Stimulated activated CD4-positive, alpha-beta T cell treated with anti-CD3 and anti-CD28 coated beads, Interleukin-4, amount 100 ng/mL, for 48 hours (primary cell): ENCODE results near the gene TMC7.
A peak's percentile ranks its signal among the peaks of the same experiment; 100 is the strongest.

ENCODE experiments used
- DNase-seq, 2 donors: peaks; one replicate each; pipeline ENCODE4 v3.0.0-alpha.2; 2020; ENCODE audit warnings: low read depth in 2 of 2

Gene TMC7

DNA sequence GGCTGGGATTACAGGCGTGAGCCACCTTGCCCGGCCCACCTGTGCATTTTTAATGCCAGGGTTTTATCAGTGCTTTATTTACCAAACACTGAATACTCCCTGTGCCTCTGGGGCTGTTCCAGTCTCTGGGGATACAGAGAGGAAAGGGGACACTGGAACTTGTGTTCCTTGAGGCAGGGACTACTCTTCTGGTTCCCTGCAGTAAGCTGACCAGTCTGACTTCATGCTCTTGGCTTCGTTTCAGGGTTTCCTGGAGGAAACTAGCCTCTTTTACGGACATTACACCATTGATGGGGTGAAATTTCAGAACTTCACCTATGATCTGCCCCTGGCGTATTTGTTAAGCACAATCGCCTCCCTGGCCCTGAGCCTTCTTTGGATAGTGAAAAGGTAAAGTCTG lies 46.2 kb downstream of the TMC7 start:
- DNase-seq: no peak

- DNase-seq: no peak
Measured at GRCh38 chr16:19031738-19032137, 48.0 kb downstream of the TMC7 start.

GRCh38 chr16:19033761-19034160 lies 50.0 kb downstream of the TMC7 start:
- no peak for DNase-seq

DNA sequence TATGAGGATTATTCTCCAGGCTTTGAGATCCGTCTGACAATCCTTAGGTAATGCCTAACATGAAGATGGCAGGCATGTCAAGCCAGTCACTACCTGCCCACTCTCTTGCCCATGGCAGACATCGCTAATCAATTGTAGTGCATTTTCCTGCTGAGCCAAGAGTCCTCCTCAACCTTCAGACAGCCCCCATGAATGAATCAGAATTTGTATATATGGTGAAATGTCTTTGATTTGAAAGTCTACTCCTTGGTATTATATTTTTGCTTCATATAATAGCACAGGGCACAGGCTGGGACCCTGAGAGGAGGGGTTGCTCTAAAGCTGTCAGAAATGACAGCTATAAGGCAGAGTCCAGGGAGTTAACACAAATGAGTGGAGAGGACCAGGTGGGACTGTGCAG lies 56.7 kb downstream of the TMC7 start:
- DNase-seq: no peak

- DNase-seq: no peak
Measured at GRCh38 chr16:19044769-19045168, 61.0 kb downstream of the TMC7 start.

DNA sequence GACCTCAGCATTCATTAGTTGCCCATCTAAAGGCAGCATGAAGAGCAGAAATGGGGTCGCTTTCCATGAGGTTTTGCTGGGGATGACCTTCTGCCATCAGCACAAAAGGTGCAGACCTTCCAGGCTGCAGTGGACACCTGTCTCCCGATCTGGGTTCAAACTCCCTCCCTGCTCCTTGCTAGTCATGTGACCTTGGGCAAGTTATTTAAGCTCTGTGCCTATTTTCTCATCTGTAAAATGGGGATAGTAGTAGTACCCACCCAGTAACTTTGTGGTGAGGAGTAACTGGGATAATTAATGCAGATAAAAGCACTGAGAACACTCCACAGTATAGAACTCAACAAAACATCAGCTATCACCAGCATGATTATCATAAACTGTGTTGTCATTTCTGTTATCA lies 62.3 kb downstream of the TMC7 start:
- no peak for DNase-seq

GRCh38 chr16:19062706-19063105 lies 79.0 kb downstream of the TMC7 start:
- no peak for DNase-seq

GRCh38 chr16:19066988-19067348 lies 83.2 kb downstream of the TMC7 start:
- no peak for DNase-seq

DNA sequence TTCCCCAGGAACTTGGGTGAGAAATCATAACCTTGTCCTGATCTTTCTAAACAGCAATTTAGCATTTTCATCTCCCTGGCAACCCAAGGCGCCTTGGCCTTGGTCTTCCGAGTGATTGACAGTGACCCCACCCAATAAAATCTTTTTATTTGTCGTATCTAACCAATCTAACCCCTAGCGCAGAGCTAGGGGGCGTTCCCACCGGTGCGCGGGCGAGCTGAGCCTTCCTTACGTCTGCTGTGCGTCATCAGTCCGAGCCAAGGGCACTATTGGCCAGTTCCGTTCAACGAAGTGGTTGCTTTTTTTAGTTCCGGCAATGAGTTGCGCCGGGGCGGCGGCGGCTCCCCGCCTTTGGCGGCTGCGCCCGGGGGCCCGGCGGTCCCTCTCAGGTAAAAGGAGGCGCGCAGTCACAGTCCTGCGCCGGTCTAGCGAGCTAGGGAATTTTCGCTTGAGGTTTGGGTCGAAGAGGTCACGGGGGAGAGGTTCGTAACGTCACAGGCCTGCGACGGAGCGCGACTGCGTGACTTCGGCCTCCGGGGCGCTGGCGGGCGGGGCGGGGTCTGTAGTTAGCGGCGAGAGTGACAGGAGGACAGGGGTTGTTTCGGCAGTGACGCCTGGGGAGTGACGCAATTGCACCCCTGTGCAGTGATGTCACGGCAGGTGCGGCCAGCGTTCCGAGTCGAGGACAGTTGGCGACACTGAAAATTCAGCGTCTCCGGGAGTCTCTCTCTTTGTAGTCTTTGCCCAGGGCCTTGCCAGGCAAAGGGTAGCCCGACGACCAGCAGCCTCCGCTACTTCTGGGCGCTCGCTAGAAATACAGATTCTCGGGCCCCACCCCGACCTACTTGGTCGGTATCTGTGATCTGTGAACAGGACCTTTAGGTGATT lies 83.9 kb downstream of the TMC7 start, which contains the start of gene COQ7:
Gene COQ7 (plus strand): TSS at position 266 of the 888 bp plus-strand sequence. CDS start 51 bp downstream, at position 317.
- peak; percentile 99 for DNase-seq

DNA sequence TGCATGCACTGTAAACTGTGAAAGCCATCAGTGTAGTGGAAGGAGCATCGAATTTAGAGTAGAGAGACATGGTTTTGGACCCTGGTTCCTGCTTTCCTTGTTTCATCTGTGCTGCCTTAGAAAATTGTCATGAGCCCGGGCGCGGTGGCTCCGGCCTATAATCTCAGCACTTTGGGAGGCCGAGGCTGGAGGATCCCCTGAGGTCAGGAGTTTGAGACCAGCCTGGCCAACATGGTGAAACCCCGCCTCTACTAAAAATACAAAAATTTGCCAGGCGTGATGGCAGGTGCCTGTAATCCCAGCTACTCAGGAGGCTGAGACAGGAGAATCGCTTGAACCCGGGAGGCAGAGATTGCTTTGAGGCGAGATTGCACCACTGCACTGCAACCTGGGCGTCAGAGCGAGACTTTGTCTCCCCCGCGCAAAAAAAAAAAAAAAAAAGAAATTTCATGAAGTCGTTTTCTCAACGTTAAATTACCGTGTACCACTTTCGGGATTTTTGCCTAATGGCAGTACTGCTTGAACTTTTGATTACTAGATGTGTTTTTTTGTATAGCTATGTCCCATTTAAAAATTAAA lies 84.6 kb downstream of the TMC7 start:
- no peak for DNase-seq

DNA sequence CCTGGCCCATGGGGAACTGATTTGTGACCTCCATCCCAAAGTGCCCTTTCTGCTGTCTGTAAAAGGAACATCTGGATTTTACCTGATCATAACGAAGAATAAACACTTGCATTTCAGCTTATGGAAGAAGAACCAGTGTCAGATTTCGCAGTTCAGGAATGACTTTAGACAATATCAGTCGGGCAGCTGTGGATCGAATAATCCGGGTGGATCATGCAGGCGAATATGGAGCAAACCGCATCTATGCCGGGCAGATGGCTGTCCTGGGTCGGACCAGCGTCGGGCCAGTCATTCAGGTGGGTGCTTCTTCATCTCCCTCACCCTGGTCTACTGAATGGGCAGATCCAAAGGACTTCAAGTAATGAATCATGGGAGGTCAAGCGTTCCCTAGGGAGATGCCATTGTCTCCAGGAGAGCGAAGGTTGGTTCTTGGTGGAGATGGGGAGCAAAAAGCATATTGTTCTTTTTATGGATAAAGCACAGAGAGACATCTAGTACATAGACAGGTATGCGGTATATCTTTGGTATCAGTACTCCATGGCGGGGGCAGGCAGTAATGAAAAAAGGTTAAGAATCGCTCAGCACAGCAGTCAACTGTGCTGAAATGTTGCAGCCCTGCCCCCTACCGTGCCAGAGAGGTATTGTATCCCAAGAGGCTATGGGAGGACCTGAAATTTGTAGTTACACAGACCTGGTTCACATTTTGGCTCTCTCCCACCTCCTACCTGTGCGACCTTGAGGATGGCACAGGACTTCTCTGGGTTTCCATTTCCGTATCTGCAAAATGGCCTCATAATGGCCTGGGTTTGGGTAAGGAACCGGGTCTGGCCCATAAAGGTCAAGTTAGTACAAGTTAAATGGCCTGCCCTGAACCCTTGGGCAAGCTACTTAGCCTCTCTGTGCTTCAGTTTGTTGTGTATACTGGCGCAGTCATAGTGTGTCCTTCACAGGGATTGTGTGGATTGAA lies 88.4 kb downstream of the TMC7 start:
- DNase-seq: peak; percentile 51 to 61

DNA sequence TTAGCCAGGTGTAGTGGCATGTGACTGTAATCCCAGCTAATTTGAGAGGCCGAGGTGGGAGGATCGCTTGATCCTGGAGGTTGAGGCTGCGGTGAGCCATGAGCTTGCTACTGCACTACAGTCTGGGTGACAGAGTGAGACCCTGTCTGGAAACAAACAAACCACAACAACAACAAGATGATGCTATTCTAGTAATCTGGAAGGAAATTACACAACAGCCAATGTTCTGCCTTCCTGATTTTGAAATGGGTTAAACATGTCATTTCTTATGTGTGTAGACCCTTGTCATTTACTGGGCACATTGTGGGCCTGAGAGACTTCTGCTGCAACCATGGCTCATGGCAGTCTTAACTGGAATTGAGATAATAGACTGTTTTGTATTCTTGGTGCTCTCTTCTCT lies 89.6 kb downstream of the TMC7 start:
- DNase-seq: no peak

GRCh38 chr16:19073863-19074262 lies 90.1 kb downstream of the TMC7 start:
- no peak for DNase-seq

GRCh38 chr16:19075511-19075910 lies 91.8 kb downstream of the TMC7 start:
- DNase-seq: no peak

- DNase-seq: no peak
Measured at GRCh38 chr16:19077879-19078278, 94.1 kb downstream of the TMC7 start.

DNA sequence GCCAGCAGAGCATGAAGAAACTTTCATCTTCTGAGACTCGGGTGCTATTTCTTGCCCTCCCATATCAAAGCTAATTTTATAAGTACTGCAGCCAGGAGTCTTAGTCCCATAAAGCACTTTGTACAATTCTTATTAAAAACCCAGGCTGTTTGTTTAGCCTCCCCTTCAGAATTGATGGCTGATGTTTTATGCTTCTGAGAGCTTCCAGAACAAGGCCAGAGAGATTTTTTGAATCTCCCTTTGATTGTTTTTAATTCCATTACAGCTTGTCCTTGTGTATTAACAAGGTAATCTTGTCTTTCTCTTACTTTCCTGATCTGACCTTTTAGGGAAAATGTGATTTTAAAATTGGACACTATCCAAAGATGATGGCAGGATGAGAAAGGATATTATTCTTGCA lies 99.9 kb downstream of the TMC7 start:
- DNase-seq: no peak

DNA sequence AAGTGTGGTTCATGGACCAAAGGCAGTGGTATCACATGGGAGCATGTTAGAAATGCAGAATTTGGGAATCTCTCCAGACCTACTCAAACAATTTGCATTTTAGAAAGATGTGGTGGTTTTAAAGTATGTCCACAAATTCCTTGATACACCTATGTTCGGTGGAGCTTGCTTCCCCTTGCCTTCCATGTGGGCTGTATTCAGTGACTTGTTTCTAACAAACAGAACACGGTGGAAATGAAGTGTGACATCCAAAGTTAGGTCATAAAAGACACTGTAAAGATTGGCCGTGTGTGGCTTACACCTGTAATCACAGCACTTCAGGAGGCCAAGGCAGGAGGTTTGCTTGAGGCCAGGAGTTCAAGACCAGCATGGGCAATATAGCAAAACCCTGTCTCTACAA lies 100.4 kb downstream of the TMC7 start:
- DNase-seq: no peak

GRCh38 chr16:19084879-19085278 lies 101.1 kb downstream of the TMC7 start:
- no peak for DNase-seq

DNA sequence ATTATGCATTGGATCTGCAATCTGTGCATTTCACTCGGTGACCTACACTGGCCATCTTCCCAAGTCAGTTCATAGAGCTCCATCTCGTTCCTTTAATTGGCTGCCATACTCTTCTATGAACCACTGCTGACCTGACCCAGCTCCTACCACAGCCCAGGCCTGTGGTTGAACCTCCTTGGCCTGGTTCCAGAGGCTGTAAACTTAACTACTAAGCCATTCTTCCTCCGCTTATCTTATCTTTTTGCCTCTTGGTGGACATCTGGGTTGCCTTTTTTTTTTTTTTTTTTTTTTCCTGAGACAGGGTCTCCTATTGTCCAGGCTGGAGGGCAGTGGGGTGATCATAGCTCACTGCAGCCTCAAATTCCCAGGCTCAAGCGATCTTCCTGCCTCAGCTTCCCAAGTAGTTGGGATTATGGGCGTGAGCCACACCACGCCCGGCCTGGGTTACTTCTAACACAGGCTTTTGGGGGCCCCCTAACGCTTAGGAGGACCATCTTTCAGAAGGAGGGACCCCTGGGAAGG lies 102.0 kb downstream of the TMC7 start:
- no peak for DNase-seq

DNA sequence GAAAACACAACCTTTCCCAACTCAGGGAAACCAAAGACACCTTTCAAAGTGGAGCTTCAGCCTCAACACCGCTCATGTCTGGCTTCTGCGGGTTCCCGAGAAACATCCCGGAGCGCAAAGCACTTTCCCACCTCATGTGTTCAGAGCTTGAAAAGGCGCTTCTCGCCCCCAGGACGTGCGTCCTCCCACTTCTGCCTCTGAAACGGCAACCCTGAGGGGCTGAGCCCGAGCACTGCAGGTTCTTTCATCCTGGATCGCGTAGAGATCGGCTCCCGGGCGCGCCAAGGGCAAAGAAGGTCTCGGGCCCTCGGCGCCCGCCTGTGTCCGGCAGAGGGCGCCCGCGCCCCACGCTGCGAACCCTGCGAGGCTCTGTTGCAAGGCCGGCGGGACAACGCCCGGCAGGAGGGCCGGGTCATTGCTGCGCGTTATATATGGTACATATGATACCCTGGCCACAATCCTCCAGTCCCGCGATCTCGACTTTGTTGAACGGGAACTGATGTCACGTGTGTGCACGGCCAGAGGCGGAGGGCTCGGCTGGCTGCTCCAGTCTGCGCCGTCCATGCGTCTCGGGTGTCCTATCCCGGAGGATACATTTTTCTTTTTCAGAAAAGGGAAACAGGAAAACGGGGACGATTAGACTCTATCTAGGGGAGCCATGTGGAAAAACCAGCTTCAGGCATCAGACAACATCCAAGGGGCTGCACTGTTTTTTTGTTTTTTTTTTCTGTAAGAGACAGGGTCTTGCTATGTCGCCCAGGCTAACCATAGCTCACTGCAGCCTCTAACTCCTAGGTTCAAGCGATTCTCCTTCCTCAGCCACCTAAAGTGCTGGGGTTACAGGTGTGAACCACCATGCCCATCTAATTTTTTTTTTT lies 102.8 kb downstream of the TMC7 start:
- peak; percentile 74 to 80 for DNase-seq

GRCh38 chr16:19088341-19088916 lies 104.7 kb downstream of the TMC7 start:
- no peak for DNase-seq
